HEK293 (cell line): ENCODE measurements around the gene BUB3.

ENCODE experiments used
- CTCF ChIA-PET: fragments of 350-600 bp; formaldehyde crosslinking; extraction: SDS; loops from one replicate; lab custom pipeline; 2021; ENCODE audit warnings: antibody characterized with exemption; lab: Yijun Ruan, JAX
- POLR2A ChIA-PET: fragments of 300-600 bp; formaldehyde crosslinking; extraction: SDS; loops from one replicate; lab custom pipeline; 2020; ENCODE audit warnings: antibody characterized with exemption, inconsistent platforms; lab: Yijun Ruan, JAX
- H3K27ac ChIP-seq: fragments of 200-500 bp; sonication (Bioruptor generic); 2 replicates; pipeline ENCODE4 v1.5.1; 2014; ENCODE audit warnings: low read depth, low read length, control low read depth, inconsistent platforms; ENCODE audit errors: extremely low read depth
- H3K36me3 ChIP-seq, 2 experiments: fragments of 200-500 bp in 1 of 2; sonication (Bioruptor generic) in 1 of 2; 1 replicate in 1 of 2; 2 replicates in 1 of 2; pipeline ENCODE4 v1.5.1; 2014 to 2017; ENCODE audit warnings: inconsistent platforms in 2 of 2, low read length in 2 of 2; ENCODE audit not compliant: control insufficient read depth in 2 of 2, insufficient read depth in 1 of 2
- H3K4me1 ChIP-seq: fragments of 200-500 bp; sonication (Bioruptor generic); 2 replicates; pipeline ENCODE4 v1.5.1; 2014; ENCODE audit warnings: mild to moderate bottlenecking, low read length, inconsistent platforms; ENCODE audit not compliant: control insufficient read depth, insufficient read depth
- H3K4me3 ChIP-seq: 2 replicates; pipeline ENCODE4 v1.5.1; 2011; ENCODE audit warnings: low read depth, mild to moderate bottlenecking, control low read depth, low read length, moderate library complexity
- H3K9me3 ChIP-seq: fragments of 200-500 bp; sonication (Bioruptor generic); 2 replicates; pipeline ENCODE4 v1.5.1; 2014; ENCODE audit warnings: low read depth, low read length, inconsistent platforms; ENCODE audit not compliant: control insufficient read depth, insufficient read depth
- AEBP2 ChIP-seq: fragments of 450-650 bp; formaldehyde crosslinking; IDR thresholded peaks from 2 replicates; pipeline ENCODE4 v1.5.1; 2016; ENCODE audit warnings: missing biosample characterization, missing genetic modification characterization, borderline replicate concordance
- EGR2 ChIP-seq: fragments of 450-650 bp; formaldehyde crosslinking; IDR thresholded peaks from 2 replicates; pipeline ENCODE4 v1.5.1; 2016; ENCODE audit warnings: low read depth, missing biosample characterization, missing genetic modification characterization
- YY2 ChIP-seq: fragments of 450-650 bp; formaldehyde crosslinking; IDR thresholded peaks from 2 replicates; pipeline ENCODE4 v1.5.1; 2016; ENCODE audit warnings: missing biosample characterization, missing genetic modification characterization
- ZBTB44 ChIP-seq: fragments of 450-650 bp; IDR thresholded peaks from 2 replicates; pipeline ENCODE4 v1.5.1; 2018; ENCODE audit warnings: missing biosample characterization, mild to moderate bottlenecking, missing genetic modification characterization
- ZFP41 ChIP-seq: fragments of 450-650 bp; formaldehyde crosslinking; IDR thresholded peaks from 2 replicates; pipeline ENCODE4 v1.5.1; 2016; ENCODE audit warnings: missing biosample characterization, missing genetic modification characterization, borderline replicate concordance
- ZNF148 ChIP-seq: fragments of 450-650 bp; formaldehyde crosslinking; IDR thresholded peaks from 2 replicates; pipeline ENCODE4 v1.5.0; 2017; ENCODE audit warnings: missing biosample characterization, missing genetic modification characterization, borderline replicate concordance
- ZNF280D ChIP-seq: fragments of 450-650 bp; formaldehyde crosslinking; IDR thresholded peaks from 2 replicates; pipeline ENCODE4 v1.5.1; 2016; ENCODE audit warnings: missing biosample characterization, missing genetic modification characterization
- ZNF362 ChIP-seq: fragments of 450-650 bp; formaldehyde crosslinking; IDR thresholded peaks from 2 replicates; pipeline ENCODE4 v1.5.1; 2016; ENCODE audit warnings: missing biosample characterization, missing genetic modification characterization
- ZNF530 ChIP-seq: fragments of 450-650 bp; formaldehyde crosslinking; IDR thresholded peaks from 2 replicates; pipeline ENCODE4 v1.5.1; 2016; ENCODE audit warnings: low read depth, missing biosample characterization, missing genetic modification characterization
- ZNF654 ChIP-seq: fragments of 450-650 bp; formaldehyde crosslinking; IDR thresholded peaks from 2 replicates; pipeline ENCODE4 v1.5.1; 2016; ENCODE audit warnings: low read depth, missing biosample characterization, missing genetic modification characterization
- ZNF785 ChIP-seq: fragments of 450-650 bp; formaldehyde crosslinking; IDR thresholded peaks from 2 replicates; pipeline ENCODE4 v1.5.1; 2016; ENCODE audit warnings: missing biosample characterization, missing genetic modification characterization

Gene BUB3

GRCh38 chr10:123148414-123149161, 5.6 kb upstream of the BUB3 start:
- no peaks in the 10 kb centered on the region for H3K36me3 ChIP-seq
- no peak for TF ChIP-seq ZNF362 (tag by site-specific recombination)
- no peak for TF ChIP-seq EGR2 (tag by site-specific recombination)
- peak overlapping the region; percentile 37 for H3K4me3 ChIP-seq
- no peak overlapping the region; the same call in 1 of the 2 replicates for H3K27ac ChIP-seq
- H3K9me3 ChIP-seq = no peaks in the 10 kb centered on the region
- ChIA-PET CTCF (no interaction called here), POLR2A (no interaction called here)
- H3K4me1 ChIP-seq = no peaks in the 10 kb centered on the region; the same call in 1 of the 2 replicates

- H3K9me3 ChIP-seq = no peaks in the 10 kb centered on the region
- CTCF ChIA-PET = no interaction called here
- TF ChIP-seq ZNF654 (tag by site-specific recombination) (no peak), ZBTB44 (no peak), AEBP2 (tag by site-specific recombination) (no peak), ZNF785 (no peak), ZFP41 (tag by site-specific recombination) (no peak), ZNF530 (no peak), ZNF280D (tag by site-specific recombination) (no peak), YY2 (no peak), ZNF148 (tag by site-specific recombination) (no peak)
- H3K36me3 ChIP-seq = no peaks in the 10 kb centered on the region
- no peak overlapping the region for H3K4me3 ChIP-seq
- POLR2A ChIA-PET = no interaction called here
- H3K4me1 ChIP-seq = no peaks in the 10 kb centered on the region; the same call in 1 of the 2 replicates
- H3K27ac ChIP-seq = no peak overlapping the region
Observed at GRCh38 chr10:123149162-123149567, 5.0 kb upstream of the BUB3 start.
